Upper lobe of left lung (tissue), 4 donors: ENCODE data around the gene GPAT2.
"Not testable (repeated sequence)": the region's sequence is repeated elsewhere in the genome, so short reads cannot be mapped to it uniquely, and the experiment has no call there.

Experiments used
- EP300 ChIP-seq, 4 donors: sonication (generic); formaldehyde crosslinking; IDR thresholded peaks; one replicate each; pipeline ENCODE4 v1.5.1; 2017; ENCODE audit warnings: antibody characterized with exemption in 4 of 4, control low read depth in 2 of 4
- POLR2A ChIP-seq, 4 donors: fragments of 450-650 bp; IDR thresholded peaks; one replicate each; pipeline ENCODE4 v1.5.1; 2016 to 2017; ENCODE audit warnings: antibody characterized with exemption in 4 of 4, mild to moderate bottlenecking in 2 of 4
- POLR2AphosphoS5 ChIP-seq, 2 donors: sonication (generic); formaldehyde crosslinking; IDR thresholded peaks; one replicate each; pipeline ENCODE4 v1.5.1; 2017; ENCODE audit warnings: antibody characterized with exemption in 2 of 2
- TF ChIP-seq, protein P1 (sequence below), 6 experiments: fragments of 450-650 bp in 4 of 6; fragments of 200-600 bp in 2 of 6; sonication (generic) in 2 of 6; IDR thresholded peaks; one replicate each; pipeline ENCODE4 v1.5.1; 2016 to 2019; ENCODE audit warnings: antibody characterized with exemption in 6 of 6

DNA sequence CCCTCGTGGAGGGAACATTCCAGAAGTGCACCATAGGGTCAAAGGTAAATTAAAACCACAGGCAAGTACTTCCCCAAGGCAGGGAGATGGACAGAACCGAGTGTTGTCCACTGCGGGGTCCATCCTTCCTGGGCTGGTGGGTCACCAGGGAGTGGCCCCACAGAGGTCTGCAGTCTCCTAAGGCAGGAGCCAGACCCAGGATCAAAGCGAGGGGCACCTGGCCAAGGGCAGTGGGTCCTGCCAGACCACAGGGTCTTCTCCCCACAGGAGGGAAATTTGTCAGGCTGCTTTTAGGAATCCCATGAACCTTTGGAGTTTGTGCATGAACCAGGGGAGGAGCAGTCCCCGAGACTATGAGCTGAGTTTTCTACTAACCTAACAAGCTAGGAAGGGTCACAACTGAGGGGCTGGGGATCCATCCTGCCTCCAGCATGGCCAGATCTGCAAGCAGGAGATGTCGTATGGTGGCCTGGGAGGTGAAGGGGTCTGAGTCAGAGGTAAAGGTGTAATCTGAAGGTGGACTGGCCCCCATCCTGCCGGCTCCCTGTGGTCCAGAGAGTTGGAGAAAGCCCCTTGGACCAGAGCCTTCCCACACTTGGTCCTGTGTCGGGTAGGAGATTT lies 26.6 kb upstream of the GPAT2 start:
- TF ChIP-seq POLR2AphosphoS5, EP300, POLR2A (IDR thresholded peaks at IDR 0.05): not testable (repeated sequence)
- TF ChIP-seq, protein P1, sequence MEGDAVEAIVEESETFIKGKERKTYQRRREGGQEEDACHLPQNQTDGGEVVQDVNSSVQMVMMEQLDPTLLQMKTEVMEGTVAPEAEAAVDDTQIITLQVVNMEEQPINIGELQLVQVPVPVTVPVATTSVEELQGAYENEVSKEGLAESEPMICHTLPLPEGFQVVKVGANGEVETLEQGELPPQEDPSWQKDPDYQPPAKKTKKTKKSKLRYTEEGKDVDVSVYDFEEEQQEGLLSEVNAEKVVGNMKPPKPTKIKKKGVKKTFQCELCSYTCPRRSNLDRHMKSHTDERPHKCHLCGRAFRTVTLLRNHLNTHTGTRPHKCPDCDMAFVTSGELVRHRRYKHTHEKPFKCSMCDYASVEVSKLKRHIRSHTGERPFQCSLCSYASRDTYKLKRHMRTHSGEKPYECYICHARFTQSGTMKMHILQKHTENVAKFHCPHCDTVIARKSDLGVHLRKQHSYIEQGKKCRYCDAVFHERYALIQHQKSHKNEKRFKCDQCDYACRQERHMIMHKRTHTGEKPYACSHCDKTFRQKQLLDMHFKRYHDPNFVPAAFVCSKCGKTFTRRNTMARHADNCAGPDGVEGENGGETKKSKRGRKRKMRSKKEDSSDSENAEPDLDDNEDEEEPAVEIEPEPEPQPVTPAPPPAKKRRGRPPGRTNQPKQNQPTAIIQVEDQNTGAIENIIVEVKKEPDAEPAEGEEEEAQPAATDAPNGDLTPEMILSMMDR (IDR thresholded peaks at IDR 0.05) = not testable (repeated sequence)
